ENCODE data around the gene RBM48. TPM values are rescaled to one million over a fixed set of nuclear protein-coding genes. Genes with fewer than 3 reads are reported as not detected.

RBM48 gene
- total and polyA plus RNA-seq, 9 of the 15 experiments (the other 6 are each of a cell fraction or from before 2014, with no cell fraction given) = 9.9 to 35.1 (median 16.3) TPM

DNA sequence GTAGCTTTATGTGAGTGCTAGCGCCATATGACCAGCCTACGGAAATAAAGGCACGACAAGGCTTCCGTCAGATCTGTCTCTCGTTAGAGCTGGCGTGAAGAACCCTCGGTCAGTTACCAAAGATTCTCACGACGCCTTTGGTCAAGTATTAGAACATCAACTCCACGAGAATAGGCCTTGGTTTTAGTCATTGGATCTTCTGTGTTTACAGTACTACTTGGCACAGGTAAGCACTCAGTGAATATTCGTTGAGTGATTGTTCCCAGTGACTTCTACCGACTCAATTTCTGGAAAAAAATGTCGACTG lies 316 bp downstream of the RBM48 start (continued):
- TF ChIP-seq ERF (CRISPR knock-in tag; IDR thresholded peaks at IDR 0.05) = 0 out of 2 replicates have a peak, but pooled peaks have one; percentile 1
- 0 out of 2 replicates have a peak, but pooled peaks have one; percentile 29 for TF ChIP-seq ZNF324 (CRISPR knock-in tag; IDR thresholded peaks at IDR 0.05)
- no peak for TF ChIP-seq SLC30A9 (CRISPR knock-in tag; IDR thresholded peaks at IDR 0.05)
- TF ChIP-seq TEAD1 (CRISPR knock-in tag; IDR thresholded peaks at IDR 0.05) = peak in 1 of 2 experiments; percentile 9; a peak in 1 of 4 replicates

DNA sequence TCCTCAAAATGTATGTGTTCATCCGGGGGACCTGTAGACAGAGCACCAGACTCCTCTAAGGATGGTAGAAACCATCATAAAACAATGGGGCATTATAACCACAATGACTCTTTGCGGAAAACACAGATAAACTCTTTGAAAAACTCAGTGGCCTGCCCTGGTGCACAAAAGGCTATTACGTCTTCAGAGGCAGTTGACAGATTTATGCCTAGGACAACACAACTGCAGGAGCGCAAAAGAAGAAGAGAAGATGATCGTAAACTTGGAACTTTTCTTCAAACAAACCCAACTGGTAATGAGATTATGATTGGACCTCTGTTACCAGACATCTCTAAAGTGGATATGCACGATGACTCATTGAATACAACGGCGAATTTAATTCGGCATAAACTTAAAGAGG lies 6.0 kb downstream of the RBM48 start:
- Histone ChIP-seq H3K4me2 (ENCODE audit: insufficient read depth, low read length) (no peak overlapping the region), H3K9ac (ENCODE audit: insufficient read depth in 1 of 2, low read depth in 2 of 2, low read length in 2 of 2) (no peak overlapping the region), H2AFZ (ENCODE audit: low read depth, low read length) (no peak overlapping the region), H3K36me3 (ENCODE audit: control insufficient read depth, insufficient read depth, low read length) (peaks cover 90% of the 10 kb centered on the region), H3K4me3 (no peak overlapping the region), H3K9me3 (replicated peaks; ENCODE audit: control insufficient read depth, insufficient read depth, low read depth, low read length) (no peaks in the 10 kb centered on the region), H3K9me1 (ENCODE audit: control insufficient read depth, insufficient read depth, low read length) (no peaks in the 10 kb centered on the region), H3K27me3 (ENCODE audit: control insufficient read depth in 2 of 2, insufficient read depth in 2 of 2, low read length in 2 of 2) (no peaks in the 10 kb centered on the region), H4K20me1 (replicated peaks; ENCODE audit: control insufficient read depth, insufficient read depth, low read length) (0 out of 2 replicates have a peak, but pooled peaks cover 3% of the 10 kb centered on the region), H3K79me2 (ENCODE audit: control insufficient read depth, insufficient read depth, low read length) (peaks cover 2% of the 10 kb centered on the region), H3K27ac (ENCODE audit: extremely low read depth, low read depth, low read length) (no peak overlapping the region), H3K4me1 (replicated peaks in 1 of 2; ENCODE audit: control insufficient read depth in 2 of 2, insufficient read depth in 2 of 2, low read length in 2 of 2) (peaks cover 0 to 1% of the 10 kb centered on the region in 2 experiments; a peak in 2 of 5 replicates)
- DNase-seq (ENCODE audit: extremely low read depth in 1 of 4, low spot score in 3 of 4) (no peak), ATAC-seq (no peak), FAIRE-seq (peak; percentile 66)
- in situ Hi-C loops (cut with MboI) = no loop called here
- CTCF ChIA-PET (ENCODE audit: low intra/inter-chr PET ratio) = no interaction called here
- intact Hi-C loops (cut with micrococcal nuclease) = no loop called here
- WGBS (ENCODE audit: insufficient coverage, low coverage, missing lambda C conversion rate) = 74% methylated on average over 9 of the region's 9 CpGs
- BruUV-seq (replicated peaks) = no TSS peak
- POLR2A ChIA-PET = no interaction called here
- TF ChIP-seq, protein P1, sequence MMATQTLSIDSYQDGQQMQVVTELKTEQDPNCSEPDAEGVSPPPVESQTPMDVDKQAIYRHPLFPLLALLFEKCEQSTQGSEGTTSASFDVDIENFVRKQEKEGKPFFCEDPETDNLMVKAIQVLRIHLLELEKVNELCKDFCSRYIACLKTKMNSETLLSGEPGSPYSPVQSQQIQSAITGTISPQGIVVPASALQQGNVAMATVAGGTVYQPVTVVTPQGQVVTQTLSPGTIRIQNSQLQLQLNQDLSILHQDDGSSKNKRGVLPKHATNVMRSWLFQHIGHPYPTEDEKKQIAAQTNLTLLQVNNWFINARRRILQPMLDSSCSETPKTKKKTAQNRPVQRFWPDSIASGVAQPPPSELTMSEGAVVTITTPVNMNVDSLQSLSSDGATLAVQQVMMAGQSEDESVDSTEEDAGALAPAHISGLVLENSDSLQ (IDR thresholded peaks at IDR 0.05) = peak; percentile 28
- no peak for TF ChIP-seq FOXJ2 (tag; IDR thresholded peaks at IDR 0.05)
- no peak for TF ChIP-seq SMARCA5 (IDR thresholded peaks at IDR 0.05)
- no peak for TF ChIP-seq NFYB (IDR thresholded peaks at IDR 0.05; ENCODE audit: extremely low read depth, insufficient read length)
- no peak for TF ChIP-seq CREM (IDR thresholded peaks at IDR 0.05; ENCODE audit: low read depth)
- TF ChIP-seq, protein P2, sequence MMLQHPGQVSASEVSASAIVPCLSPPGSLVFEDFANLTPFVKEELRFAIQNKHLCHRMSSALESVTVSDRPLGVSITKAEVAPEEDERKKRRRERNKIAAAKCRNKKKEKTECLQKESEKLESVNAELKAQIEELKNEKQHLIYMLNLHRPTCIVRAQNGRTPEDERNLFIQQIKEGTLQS (IDR thresholded peaks at IDR 0.05) = peak; percentile 43; the same call in 1 of the 2 replicates
- TF ChIP-seq, protein P2 (CRISPR knock-in tag; conservative IDR thresholded peaks at IDR 0.05) = no peak
- no peak for TF ChIP-seq ZNF253 (CRISPR knock-in tag; conservative IDR thresholded peaks at IDR 0.05)
- TF ChIP-seq, protein P3, sequence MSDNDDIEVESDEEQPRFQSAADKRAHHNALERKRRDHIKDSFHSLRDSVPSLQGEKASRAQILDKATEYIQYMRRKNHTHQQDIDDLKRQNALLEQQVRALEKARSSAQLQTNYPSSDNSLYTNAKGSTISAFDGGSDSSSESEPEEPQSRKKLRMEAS (CRISPR knock-in tag; IDR thresholded peaks at IDR 0.05) = no peak
- no peak for TF ChIP-seq MAFK (IDR thresholded peaks at IDR 0.05; ENCODE audit: low read length)
- no peak for TF ChIP-seq CBX5 (IDR thresholded peaks at IDR 0.05; ENCODE audit: borderline replicate concordance, low read depth)
- TF ChIP-seq, protein P4, sequence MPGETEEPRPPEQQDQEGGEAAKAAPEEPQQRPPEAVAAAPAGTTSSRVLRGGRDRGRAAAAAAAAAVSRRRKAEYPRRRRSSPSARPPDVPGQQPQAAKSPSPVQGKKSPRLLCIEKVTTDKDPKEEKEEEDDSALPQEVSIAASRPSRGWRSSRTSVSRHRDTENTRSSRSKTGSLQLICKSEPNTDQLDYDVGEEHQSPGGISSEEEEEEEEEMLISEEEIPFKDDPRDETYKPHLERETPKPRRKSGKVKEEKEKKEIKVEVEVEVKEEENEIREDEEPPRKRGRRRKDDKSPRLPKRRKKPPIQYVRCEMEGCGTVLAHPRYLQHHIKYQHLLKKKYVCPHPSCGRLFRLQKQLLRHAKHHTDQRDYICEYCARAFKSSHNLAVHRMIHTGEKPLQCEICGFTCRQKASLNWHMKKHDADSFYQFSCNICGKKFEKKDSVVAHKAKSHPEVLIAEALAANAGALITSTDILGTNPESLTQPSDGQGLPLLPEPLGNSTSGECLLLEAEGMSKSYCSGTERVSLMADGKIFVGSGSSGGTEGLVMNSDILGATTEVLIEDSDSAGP (CRISPR knock-in tag; IDR thresholded peaks at IDR 0.05) = no peak
- TF ChIP-seq, protein P5, sequence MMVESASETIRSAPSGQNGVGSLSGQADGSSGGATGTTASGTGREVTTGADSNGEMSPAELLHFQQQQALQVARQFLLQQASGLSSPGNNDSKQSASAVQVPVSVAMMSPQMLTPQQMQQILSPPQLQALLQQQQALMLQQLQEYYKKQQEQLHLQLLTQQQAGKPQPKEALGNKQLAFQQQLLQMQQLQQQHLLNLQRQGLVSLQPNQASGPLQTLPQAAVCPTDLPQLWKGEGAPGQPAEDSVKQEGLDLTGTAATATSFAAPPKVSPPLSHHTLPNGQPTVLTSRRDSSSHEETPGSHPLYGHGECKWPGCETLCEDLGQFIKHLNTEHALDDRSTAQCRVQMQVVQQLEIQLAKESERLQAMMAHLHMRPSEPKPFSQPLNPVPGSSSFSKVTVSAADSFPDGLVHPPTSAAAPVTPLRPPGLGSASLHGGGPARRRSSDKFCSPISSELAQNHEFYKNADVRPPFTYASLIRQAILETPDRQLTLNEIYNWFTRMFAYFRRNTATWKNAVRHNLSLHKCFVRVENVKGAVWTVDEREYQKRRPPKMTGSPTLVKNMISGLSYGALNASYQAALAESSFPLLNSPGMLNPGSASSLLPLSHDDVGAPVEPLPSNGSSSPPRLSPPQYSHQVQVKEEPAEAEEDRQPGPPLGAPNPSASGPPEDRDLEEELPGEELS (CRISPR knock-in tag; IDR thresholded peaks at IDR 0.05; ENCODE audit: borderline replicate concordance) = no peak
- no peak for TF ChIP-seq EHMT2 (IDR thresholded peaks at IDR 0.05)
